ENCODE measurements around the gene CRB2.

CRB2 gene

DNA sequence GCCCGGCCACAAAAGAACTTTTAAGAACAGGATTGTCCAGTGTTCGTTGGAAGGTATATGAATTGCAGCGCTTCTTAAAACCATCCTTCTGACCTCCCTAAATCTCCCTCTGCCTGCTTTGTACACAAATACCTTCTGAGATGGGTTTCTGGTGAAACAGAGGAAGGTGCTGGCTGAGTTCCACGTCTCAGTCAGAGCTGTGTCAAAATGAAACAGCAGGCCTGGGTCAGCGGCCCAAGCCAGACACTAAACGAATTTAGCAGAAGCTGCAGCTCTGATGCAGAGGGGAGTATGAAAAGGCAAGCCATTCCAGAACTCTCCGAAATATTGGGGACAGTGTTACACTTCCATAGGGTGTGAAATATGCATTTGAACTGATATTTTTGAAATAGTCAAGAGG lies 37.8 kb upstream of the CRB2 start:
- H2BK12ac ChIP-seq (ENCODE audit: low read length): no peak overlapping the region
- no peak overlapping the region for H3K4me2 ChIP-seq (ENCODE audit: insufficient read depth, low read length, poor library complexity, severe bottlenecking)
- no peak overlapping the region for H3K27ac ChIP-seq (replicated peaks; ENCODE audit: low read length)
- peaks cover 0 to 35% (median 0%) of the 10 kb centered on the region in 3 experiments for H3K27me3 ChIP-seq (ENCODE audit: control insufficient read depth in 3 of 3, insufficient read depth in 3 of 3, low read depth in 1 of 3, low read length in 3 of 3)
- no peak overlapping the region for H2BK120ac ChIP-seq (ENCODE audit: low read depth, low read length)
- no peak overlapping the region for H4K8ac ChIP-seq (ENCODE audit: low read depth, low read length)
- H3K4me3 ChIP-seq (ENCODE audit: low read length in 2 of 2): no peak overlapping the region
- H3K23ac ChIP-seq (ENCODE audit: low read depth, low read length, poor library complexity): no peak overlapping the region
- no peaks in the 10 kb centered on the region for H3K79me1 ChIP-seq (ENCODE audit: low read depth, low read length)
- no peak overlapping the region for H3K14ac ChIP-seq (ENCODE audit: low read length)
- no peaks in the 10 kb centered on the region for H3K9me3 ChIP-seq (replicated peaks in 1 of 2; ENCODE audit: control insufficient read depth in 2 of 2, insufficient read depth in 1 of 2, low read depth in 1 of 2, low read length in 2 of 2)
- no peak overlapping the region for H2BK5ac ChIP-seq (ENCODE audit: low read length)
- H3K4ac ChIP-seq (ENCODE audit: low read length): no peak overlapping the region
- WGBS, 2 donors (ENCODE audit: extremely low coverage in 2 of 2, insufficient read length in 2 of 2, insufficient replicate concordance in 1 of 2): no CpG with 5 or more reads among the region's 7 CpGs
- H4K91ac ChIP-seq (ENCODE audit: low read depth, low read length, poor library complexity): no peak overlapping the region
- no peaks in the 10 kb centered on the region for H3K36me3 ChIP-seq (replicated peaks in 1 of 2; ENCODE audit: control insufficient read depth in 2 of 2, insufficient read depth in 2 of 2, low read length in 2 of 2)
- no peak overlapping the region for H2AFZ ChIP-seq (ENCODE audit: low read length)
- peaks cover 3 to 4% of the 10 kb centered on the region in 2 donors for H3K4me1 ChIP-seq (ENCODE audit: control insufficient read depth in 2 of 2, insufficient read depth in 1 of 2, low read depth in 1 of 2, low read length in 2 of 2)
- H2AK5ac ChIP-seq (ENCODE audit: low read depth, low read length): no peak overlapping the region
- H2BK15ac ChIP-seq (ENCODE audit: low read length): no peak overlapping the region
- no peak overlapping the region for H3K9ac ChIP-seq (ENCODE audit: low read depth, low read length, poor library complexity)
- H3K18ac ChIP-seq (ENCODE audit: low read length): no peak overlapping the region
- DNase-seq (ENCODE audit: low spot score): no peak

DNA sequence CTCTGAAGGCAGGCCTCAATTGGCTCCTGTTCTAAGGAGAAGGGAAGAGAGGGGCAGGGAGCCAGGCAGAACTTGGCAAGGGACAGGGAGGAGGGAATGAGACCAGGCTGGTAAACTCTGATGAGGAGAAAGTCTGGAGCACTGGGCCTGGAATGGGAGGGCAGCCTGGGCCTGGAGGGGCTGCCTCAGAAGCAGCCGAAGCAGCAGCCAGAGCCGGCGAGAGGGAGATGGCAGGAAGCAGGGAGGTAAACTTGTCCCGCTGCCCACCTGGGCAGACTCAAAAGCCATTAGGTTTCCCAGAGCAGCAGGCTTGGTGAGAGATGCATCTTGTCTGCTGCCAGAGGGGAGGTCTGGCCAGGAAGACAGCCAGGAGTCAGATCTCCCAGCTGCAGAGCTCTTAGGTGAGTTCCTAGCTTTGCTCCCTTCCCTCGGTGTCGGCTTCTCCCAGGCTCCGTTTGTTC lies 37.0 kb upstream of the CRB2 start:
- peaks cover 0 to 35% (median 0%) of the 10 kb centered on the region in 3 experiments for H3K27me3 ChIP-seq (ENCODE audit: control insufficient read depth in 3 of 3, insufficient read depth in 3 of 3, low read depth in 1 of 3, low read length in 3 of 3)
- H2BK5ac ChIP-seq (ENCODE audit: low read length): no peak overlapping the region
- no peak overlapping the region for H3K18ac ChIP-seq (ENCODE audit: low read length)
- no peak overlapping the region for H3K4ac ChIP-seq (ENCODE audit: low read length)
- no peak overlapping the region for H2BK120ac ChIP-seq (ENCODE audit: low read depth, low read length)
- no peak overlapping the region for H3K4me2 ChIP-seq (ENCODE audit: insufficient read depth, low read length, poor library complexity, severe bottlenecking)
- no peaks in the 10 kb centered on the region for H3K9me3 ChIP-seq (replicated peaks in 1 of 2; ENCODE audit: control insufficient read depth in 2 of 2, insufficient read depth in 1 of 2, low read depth in 1 of 2, low read length in 2 of 2)
- no peak overlapping the region for H2AK5ac ChIP-seq (ENCODE audit: low read depth, low read length)
- no peaks in the 10 kb centered on the region for H3K36me3 ChIP-seq (replicated peaks in 1 of 2; ENCODE audit: control insufficient read depth in 2 of 2, insufficient read depth in 2 of 2, low read length in 2 of 2)
- no CpG with 5 or more reads among the region's 7 CpGs for WGBS, 2 donors (ENCODE audit: extremely low coverage in 2 of 2, insufficient read length in 2 of 2, insufficient replicate concordance in 1 of 2)
- no peak for DNase-seq (ENCODE audit: low spot score)
- no peak overlapping the region for H4K91ac ChIP-seq (ENCODE audit: low read depth, low read length, poor library complexity)
- H3K23ac ChIP-seq (ENCODE audit: low read depth, low read length, poor library complexity): no peak overlapping the region
- H2AFZ ChIP-seq (ENCODE audit: low read length): no peak overlapping the region
- H3K4me1 ChIP-seq (ENCODE audit: control insufficient read depth in 2 of 2, insufficient read depth in 1 of 2, low read depth in 1 of 2, low read length in 2 of 2): peaks cover 3 to 4% of the 10 kb centered on the region in 2 donors
- no peak overlapping the region for H3K14ac ChIP-seq (ENCODE audit: low read length)
- no peak overlapping the region for H2BK15ac ChIP-seq (ENCODE audit: low read length)
- H3K4me3 ChIP-seq (ENCODE audit: low read length in 2 of 2): peak overlapping the region in 1 of 2 donors; percentile 10
- no peak overlapping the region for H3K9ac ChIP-seq (ENCODE audit: low read depth, low read length, poor library complexity)
- no peak overlapping the region for H3K27ac ChIP-seq (replicated peaks; ENCODE audit: low read length)
- no peaks in the 10 kb centered on the region for H3K79me1 ChIP-seq (ENCODE audit: low read depth, low read length)
- no peak overlapping the region for H2BK12ac ChIP-seq (ENCODE audit: low read length)
- H4K8ac ChIP-seq (ENCODE audit: low read depth, low read length): no peak overlapping the region

DNA sequence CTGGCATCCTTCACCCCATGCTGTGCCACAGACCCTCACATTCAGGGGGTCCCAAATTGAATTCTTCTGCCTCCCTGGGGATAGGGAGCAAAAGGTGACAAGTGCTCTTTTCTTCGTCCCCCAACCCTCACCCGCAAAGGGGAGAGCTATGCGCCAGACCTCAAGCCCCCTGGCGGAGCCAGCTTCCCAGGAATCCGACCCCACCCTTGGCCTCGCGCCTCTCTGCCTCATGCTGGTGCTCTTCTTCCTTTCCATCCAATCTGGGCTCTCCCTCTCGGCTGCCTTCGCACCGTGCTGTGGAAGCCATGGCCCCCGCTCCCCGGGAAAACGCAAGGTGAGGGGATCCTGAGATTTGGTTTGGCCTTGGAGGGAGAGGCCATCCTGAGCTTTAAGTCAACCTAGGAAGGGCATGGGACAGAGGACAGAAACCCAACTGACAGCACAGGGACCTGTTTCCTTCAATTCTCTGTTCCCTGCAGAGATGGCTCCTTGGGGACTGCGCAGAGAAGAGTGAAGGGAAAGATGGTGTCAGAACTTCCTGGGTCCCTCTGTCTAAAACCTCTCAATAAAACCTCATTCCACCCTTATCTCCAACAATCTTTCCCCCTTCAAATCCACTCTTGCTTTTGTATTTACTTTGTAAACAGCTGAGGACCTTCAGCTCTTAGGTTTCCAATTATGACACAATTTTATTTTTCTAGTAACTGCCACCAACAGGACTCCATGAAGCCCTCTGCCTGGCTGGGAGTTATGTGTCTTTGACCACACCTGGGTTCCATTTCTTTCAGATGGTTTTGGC lies 36.3 kb upstream of the CRB2 start:
- no peak overlapping the region for H2BK12ac ChIP-seq (ENCODE audit: low read length)
- no peak for DNase-seq (ENCODE audit: low spot score)
- peak overlapping the region; percentile 5 for H2AK5ac ChIP-seq (ENCODE audit: low read depth, low read length)
- H3K23ac ChIP-seq (ENCODE audit: low read depth, low read length, poor library complexity): no peak overlapping the region
- H4K91ac ChIP-seq (ENCODE audit: low read depth, low read length, poor library complexity): no peak overlapping the region
- H3K14ac ChIP-seq (ENCODE audit: low read length): no peak overlapping the region
- H3K18ac ChIP-seq (ENCODE audit: low read length): peak overlapping the region; percentile 55
- H3K4ac ChIP-seq (ENCODE audit: low read length): no peak overlapping the region
- no peak overlapping the region for H3K4me3 ChIP-seq (ENCODE audit: low read length in 2 of 2)
- H4K8ac ChIP-seq (ENCODE audit: low read depth, low read length): no peak overlapping the region
- no peaks in the 10 kb centered on the region for H3K9me3 ChIP-seq (replicated peaks in 1 of 2; ENCODE audit: control insufficient read depth in 2 of 2, insufficient read depth in 1 of 2, low read depth in 1 of 2, low read length in 2 of 2)
- WGBS, 2 donors (ENCODE audit: extremely low coverage in 2 of 2, insufficient read length in 2 of 2, insufficient replicate concordance in 1 of 2): no CpG with 5 or more reads among the region's 14 CpGs
- no peaks in the 10 kb centered on the region for H3K79me1 ChIP-seq (ENCODE audit: low read depth, low read length)
- H3K4me1 ChIP-seq (ENCODE audit: control insufficient read depth in 2 of 2, insufficient read depth in 1 of 2, low read depth in 1 of 2, low read length in 2 of 2): peaks cover 4 to 5% of the 10 kb centered on the region in 2 donors
- H3K27ac ChIP-seq (replicated peaks; ENCODE audit: low read length): no peak overlapping the region
- H2BK15ac ChIP-seq (ENCODE audit: low read length): no peak overlapping the region
- no peak overlapping the region for H2AFZ ChIP-seq (ENCODE audit: low read length)
- H2BK120ac ChIP-seq (ENCODE audit: low read depth, low read length): no peak overlapping the region
- H3K9ac ChIP-seq (ENCODE audit: low read depth, low read length, poor library complexity): no peak overlapping the region
- H3K4me2 ChIP-seq (ENCODE audit: insufficient read depth, low read length, poor library complexity, severe bottlenecking): no peak overlapping the region
- no peak overlapping the region for H2BK5ac ChIP-seq (ENCODE audit: low read length)
- H3K27me3 ChIP-seq (ENCODE audit: control insufficient read depth in 3 of 3, insufficient read depth in 3 of 3, low read depth in 1 of 3, low read length in 3 of 3): peaks cover 0 to 35% (median 0%) of the 10 kb centered on the region in 3 experiments
- H3K36me3 ChIP-seq (replicated peaks in 1 of 2; ENCODE audit: control insufficient read depth in 2 of 2, insufficient read depth in 2 of 2, low read length in 2 of 2): no peaks in the 10 kb centered on the region

DNA sequence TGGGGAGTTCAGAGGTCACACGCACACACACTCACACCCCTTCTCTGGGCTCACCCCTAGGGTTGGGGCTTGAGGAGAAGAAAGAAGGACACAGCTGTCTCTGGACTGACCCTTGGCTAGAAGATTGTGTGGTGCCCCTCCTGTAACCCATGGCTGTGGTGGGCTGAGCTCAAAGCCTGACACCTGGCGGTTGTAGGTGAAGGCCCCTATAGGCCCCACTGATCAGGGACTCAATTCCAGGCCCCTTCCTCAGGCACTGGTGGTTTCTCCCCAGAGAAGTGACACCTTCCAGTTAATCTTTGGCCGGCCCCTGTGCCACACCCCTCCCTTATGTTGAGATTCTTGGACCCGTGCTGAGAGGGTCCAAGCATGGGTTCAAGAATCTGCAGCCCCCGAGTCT lies 35.2 kb upstream of the CRB2 start:
- no peak overlapping the region for H2AK5ac ChIP-seq (ENCODE audit: low read depth, low read length)
- H3K14ac ChIP-seq (ENCODE audit: low read length): no peak overlapping the region
- H4K8ac ChIP-seq (ENCODE audit: low read depth, low read length): no peak overlapping the region
- no peak overlapping the region for H3K4me3 ChIP-seq (ENCODE audit: low read length in 2 of 2)
- H2BK15ac ChIP-seq (ENCODE audit: low read length): no peak overlapping the region
- H3K9me3 ChIP-seq (replicated peaks in 1 of 2; ENCODE audit: control insufficient read depth in 2 of 2, insufficient read depth in 1 of 2, low read depth in 1 of 2, low read length in 2 of 2): no peaks in the 10 kb centered on the region
- H3K27me3 ChIP-seq (ENCODE audit: control insufficient read depth in 3 of 3, insufficient read depth in 3 of 3, low read depth in 1 of 3, low read length in 3 of 3): peaks cover 0 to 35% (median 0%) of the 10 kb centered on the region in 3 experiments
- H3K4me2 ChIP-seq (ENCODE audit: insufficient read depth, low read length, poor library complexity, severe bottlenecking): no peak overlapping the region
- no peak overlapping the region for H2AFZ ChIP-seq (ENCODE audit: low read length)
- H3K27ac ChIP-seq (replicated peaks; ENCODE audit: low read length): no peak overlapping the region
- H3K23ac ChIP-seq (ENCODE audit: low read depth, low read length, poor library complexity): peak overlapping the region; percentile 39
- no peak overlapping the region for H2BK12ac ChIP-seq (ENCODE audit: low read length)
- no peak overlapping the region for H3K18ac ChIP-seq (ENCODE audit: low read length)
- no peak overlapping the region for H4K91ac ChIP-seq (ENCODE audit: low read depth, low read length, poor library complexity)
- H3K4me1 ChIP-seq (ENCODE audit: control insufficient read depth in 2 of 2, insufficient read depth in 1 of 2, low read depth in 1 of 2, low read length in 2 of 2): peaks cover 7 to 11% of the 10 kb centered on the region in 2 donors
- H2BK120ac ChIP-seq (ENCODE audit: low read depth, low read length): no peak overlapping the region
- no peaks in the 10 kb centered on the region for H3K36me3 ChIP-seq (replicated peaks in 1 of 2; ENCODE audit: control insufficient read depth in 2 of 2, insufficient read depth in 2 of 2, low read length in 2 of 2)
- no peak overlapping the region for H3K9ac ChIP-seq (ENCODE audit: low read depth, low read length, poor library complexity)
- no peak overlapping the region for H3K4ac ChIP-seq (ENCODE audit: low read length)
- H2BK5ac ChIP-seq (ENCODE audit: low read length): no peak overlapping the region
- H3K79me1 ChIP-seq (ENCODE audit: low read depth, low read length): no peaks in the 10 kb centered on the region
- no peak for DNase-seq (ENCODE audit: low spot score)
- WGBS, 2 donors (ENCODE audit: extremely low coverage in 2 of 2, insufficient read length in 2 of 2, insufficient replicate concordance in 1 of 2): no CpG with 5 or more reads among the region's 5 CpGs

Data from neuronal stem cell (in vitro differentiated cells).